Measurements from ENCODE around the gene ZFR.

The ZFR gene

GRCh38 chr5:32465076-32465475 is 20.5 kb upstream of the ZFR start:
- TF ChIP-seq CTCF (IDR thresholded peaks at IDR 0.05; ENCODE audit: extremely low read depth, insufficient read depth, missing control alignments), result no peak
- no peak for DNase-seq (ENCODE audit: low spot score)
- in situ Hi-C loops (cut with MboI; ENCODE audit: low pct_unique_long_range_greater_than_20kb, low sequenced_read_pairs, unreplicated experiment), result no loop called here

- in situ Hi-C loops (cut with MboI; ENCODE audit: low pct_unique_long_range_greater_than_20kb, low sequenced_read_pairs, unreplicated experiment), result no loop called here
- no peak for DNase-seq (ENCODE audit: low spot score)
- no peak for TF ChIP-seq CTCF (IDR thresholded peaks at IDR 0.05; ENCODE audit: extremely low read depth, insufficient read depth, missing control alignments)
These were observed 18.1 kb upstream of the ZFR start for GRCh38 chr5:32462618-32463017.

- no peak for DNase-seq (ENCODE audit: low spot score)
- in situ Hi-C loops (cut with MboI; ENCODE audit: low pct_unique_long_range_greater_than_20kb, low sequenced_read_pairs, unreplicated experiment), result no loop called here
- no peak for TF ChIP-seq CTCF (IDR thresholded peaks at IDR 0.05; ENCODE audit: extremely low read depth, insufficient read depth, missing control alignments)
These were observed 17.0 kb upstream of the ZFR start for GRCh38 chr5:32461441-32462120.

- no peak for DNase-seq (ENCODE audit: low spot score)
- no peak for TF ChIP-seq CTCF (IDR thresholded peaks at IDR 0.05; ENCODE audit: extremely low read depth, insufficient read depth, missing control alignments)
- in situ Hi-C loops (cut with MboI; ENCODE audit: low pct_unique_long_range_greater_than_20kb, low sequenced_read_pairs, unreplicated experiment), result no loop called here
These were observed 16.2 kb upstream of the ZFR start for GRCh38 chr5:32460702-32461101.

GRCh38 chr5:32458880-32459495 is 14.4 kb upstream of the ZFR start:
- TF ChIP-seq CTCF (IDR thresholded peaks at IDR 0.05; ENCODE audit: extremely low read depth, insufficient read depth, missing control alignments), result no peak
- DNase-seq (ENCODE audit: low spot score), result no peak
- in situ Hi-C loops (cut with MboI; ENCODE audit: low pct_unique_long_range_greater_than_20kb, low sequenced_read_pairs, unreplicated experiment), result no loop called here

GRCh38 chr5:32455311-32455710 is 10.8 kb upstream of the ZFR start:
- in situ Hi-C loops (cut with MboI; ENCODE audit: low pct_unique_long_range_greater_than_20kb, low sequenced_read_pairs, unreplicated experiment), result no loop called here
- no peak for DNase-seq (ENCODE audit: low spot score)
- no peak for TF ChIP-seq CTCF (IDR thresholded peaks at IDR 0.05; ENCODE audit: extremely low read depth, insufficient read depth, missing control alignments)
